EH (cell line): ENCODE results near the gene HYCC2.
"Not testable (repeated sequence)": the region's sequence is repeated elsewhere in the genome, so short reads cannot be mapped to it uniquely, and the experiment has no call there.

Source experiments
- DNase-seq: peaks from one replicate; pipeline ENCODE4 v3.0.0-alpha.2; 2015; ENCODE audit warnings: low read depth

HYCC2 gene

GRCh38 chr2:201070948-201071478, 458 bp downstream of the HYCC2 start:
- DNase-seq: peak; percentile 50

DNA sequence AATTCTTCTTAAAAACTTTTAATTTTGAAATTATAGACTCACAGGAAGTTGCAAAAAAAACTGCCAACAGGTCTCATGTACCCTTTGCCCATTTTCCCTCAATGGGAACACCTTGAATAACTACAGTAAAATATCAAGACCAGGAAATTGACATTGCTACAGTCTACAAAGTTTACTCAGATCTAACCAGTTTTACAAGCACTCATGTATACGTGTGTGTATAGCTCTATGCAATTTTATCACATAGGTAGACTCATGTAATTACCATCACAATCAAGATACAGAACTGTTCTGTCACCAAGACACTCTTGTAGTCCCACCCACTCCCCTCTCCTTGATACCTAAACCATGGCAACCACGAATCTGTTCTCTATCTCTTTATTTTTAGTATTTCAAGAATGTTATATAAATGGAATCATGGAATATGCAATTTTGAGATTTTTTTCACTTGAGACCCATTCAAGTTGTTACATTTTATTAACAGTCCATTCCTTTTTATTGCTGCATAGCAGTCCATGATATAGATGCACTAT, 6.6 kb downstream of the HYCC2 start:
- DNase-seq: no peak

DNA sequence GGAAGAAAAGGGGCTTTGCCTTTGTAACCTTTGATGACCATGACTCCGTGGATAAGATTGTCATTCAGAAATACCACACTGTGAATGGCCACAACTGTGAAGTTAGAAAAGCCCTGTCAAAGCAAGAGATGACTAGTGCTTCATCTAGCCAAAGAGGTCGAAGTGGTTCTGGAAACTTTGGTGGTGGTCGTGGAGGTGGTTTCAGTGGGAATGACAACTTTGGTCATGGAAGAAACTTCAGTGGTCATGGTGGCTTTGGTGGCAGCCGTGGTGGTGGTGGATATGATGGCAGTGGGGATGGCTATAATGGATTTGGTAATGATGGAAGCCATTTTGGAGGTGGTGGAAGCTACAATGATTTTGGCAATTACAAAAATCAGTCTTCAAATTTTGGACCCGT, 8.0 kb downstream of the HYCC2 start:
- not testable (repeated sequence) for DNase-seq

DNA sequence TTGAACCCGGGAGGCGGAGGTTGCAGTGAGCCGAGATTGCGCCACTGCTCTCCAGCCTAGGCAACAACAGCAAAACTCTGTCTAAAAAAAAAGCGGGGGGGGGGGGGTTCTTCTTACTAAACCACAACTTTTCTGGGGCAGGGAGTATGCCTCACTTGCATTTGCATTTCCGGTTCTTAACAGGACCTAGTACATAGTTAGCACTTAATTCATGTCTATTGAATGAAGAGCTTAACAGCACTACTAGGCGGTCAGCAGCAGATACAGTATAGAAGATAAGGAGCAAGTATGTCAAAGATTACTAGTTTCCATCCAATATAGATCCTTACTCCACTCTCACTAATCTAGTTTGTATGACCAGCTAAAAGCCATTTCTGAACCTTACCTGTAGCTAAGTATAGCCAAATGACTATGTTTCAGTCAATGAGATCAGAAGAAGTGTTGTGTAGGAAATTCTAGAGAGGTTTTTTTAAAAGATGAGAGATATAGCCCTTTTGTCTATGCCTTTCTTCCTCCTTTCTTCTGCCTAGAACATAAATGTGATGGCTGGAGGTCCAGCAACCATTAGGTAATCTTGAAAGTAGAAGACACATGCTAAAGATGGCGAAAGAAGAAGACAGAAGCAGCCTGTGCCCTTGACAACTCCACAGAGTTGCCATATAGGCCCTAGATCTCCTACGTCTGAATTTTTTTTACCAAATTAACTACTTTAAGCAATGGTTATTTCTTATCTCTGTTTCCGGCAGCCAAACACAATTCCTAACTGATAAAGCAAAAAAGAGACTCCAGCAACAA, 11.3 kb downstream of the HYCC2 start:
- DNase-seq: no peak

DNA sequence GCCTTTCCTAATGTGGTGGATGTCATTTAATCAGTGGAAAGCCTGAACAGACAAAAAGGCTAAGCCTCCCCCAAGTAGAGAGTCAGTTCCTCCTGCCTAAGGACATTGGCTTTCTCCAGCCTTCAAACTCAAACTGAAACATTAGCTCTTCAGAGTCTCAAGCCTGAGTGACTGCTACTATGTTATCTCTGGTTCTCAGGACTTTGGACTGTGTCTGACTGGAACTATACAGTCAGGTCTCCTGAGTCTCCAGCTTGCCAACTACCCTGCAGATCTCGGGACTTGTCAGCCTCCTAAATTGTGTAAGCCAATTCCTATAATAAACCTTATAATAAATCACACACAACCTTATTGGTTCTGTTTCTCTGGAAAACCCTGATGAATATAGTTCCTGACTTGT, 12.6 kb downstream of the HYCC2 start:
- DNase-seq: no peak

DNA sequence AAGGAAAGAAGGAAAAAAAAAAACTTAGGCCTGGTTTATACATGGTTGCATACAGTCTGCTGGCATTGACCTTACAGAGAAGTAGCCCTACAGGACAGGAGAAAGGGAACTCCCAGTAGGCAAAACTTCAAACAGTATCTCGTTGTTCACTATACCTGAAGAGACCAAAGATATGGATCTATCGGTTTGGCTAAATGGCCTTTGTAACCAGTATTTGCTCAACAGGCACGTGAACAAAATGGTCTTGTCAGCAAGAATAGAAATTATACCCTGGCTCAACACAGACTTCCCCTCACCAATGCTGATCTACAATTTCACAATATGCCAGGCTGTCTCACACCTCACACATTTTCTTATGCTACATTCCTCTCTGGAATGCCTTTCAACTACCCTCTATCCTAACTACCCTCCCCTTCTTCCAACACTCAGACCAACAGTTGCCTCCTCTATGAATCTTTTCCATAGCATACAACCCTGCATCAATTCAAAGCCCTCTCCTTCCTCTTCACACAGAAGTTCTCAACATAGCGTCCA, 13.7 kb downstream of the HYCC2 start:
- DNase-seq: no peak

DNA sequence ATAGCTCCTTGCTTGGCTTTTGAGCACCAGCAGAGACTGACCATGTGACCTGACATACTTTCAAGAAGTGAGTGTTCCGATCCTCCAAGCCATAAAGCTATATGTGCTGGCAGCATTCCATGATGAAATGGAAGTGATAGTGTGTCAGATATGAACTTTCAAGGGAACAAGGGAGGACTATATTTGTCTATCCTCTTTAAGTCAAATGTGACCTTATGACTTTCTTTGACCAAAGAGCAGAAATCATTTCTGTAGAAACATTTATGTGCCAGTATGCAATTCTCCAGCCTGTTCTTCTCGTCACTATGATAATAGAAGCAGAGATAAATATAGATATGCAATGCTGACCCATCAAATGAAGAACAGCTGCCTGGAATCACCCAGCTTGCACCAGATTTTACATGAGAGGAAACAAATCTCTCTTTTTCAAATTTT, 14.4 kb downstream of the HYCC2 start:
- DNase-seq: peak; percentile 59

GRCh38 chr2:201049455-201049854, 22.0 kb downstream of the HYCC2 start:
- no peak for DNase-seq

DNA sequence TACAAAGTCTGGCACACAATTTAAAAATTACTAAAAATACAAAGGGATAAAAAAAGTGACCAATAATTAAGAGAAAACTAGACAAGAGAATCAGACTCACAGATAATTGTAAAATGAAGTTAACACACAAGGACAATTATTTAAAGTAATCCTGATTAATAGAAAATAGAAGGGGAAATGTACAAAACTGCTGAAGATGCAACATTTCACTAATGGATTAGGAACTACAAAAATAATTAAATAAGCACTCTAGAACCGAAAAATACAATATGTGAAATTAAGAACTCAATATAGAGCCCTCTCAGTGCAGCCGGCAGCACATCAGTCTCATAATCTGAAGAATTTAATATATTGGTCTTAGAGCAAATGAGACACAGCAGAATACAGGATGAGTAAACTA, 24.6 kb downstream of the HYCC2 start:
- no peak for DNase-seq

GRCh38 chr2:201043050-201043449, 28.4 kb downstream of the HYCC2 start:
- not testable (repeated sequence) for DNase-seq

DNA sequence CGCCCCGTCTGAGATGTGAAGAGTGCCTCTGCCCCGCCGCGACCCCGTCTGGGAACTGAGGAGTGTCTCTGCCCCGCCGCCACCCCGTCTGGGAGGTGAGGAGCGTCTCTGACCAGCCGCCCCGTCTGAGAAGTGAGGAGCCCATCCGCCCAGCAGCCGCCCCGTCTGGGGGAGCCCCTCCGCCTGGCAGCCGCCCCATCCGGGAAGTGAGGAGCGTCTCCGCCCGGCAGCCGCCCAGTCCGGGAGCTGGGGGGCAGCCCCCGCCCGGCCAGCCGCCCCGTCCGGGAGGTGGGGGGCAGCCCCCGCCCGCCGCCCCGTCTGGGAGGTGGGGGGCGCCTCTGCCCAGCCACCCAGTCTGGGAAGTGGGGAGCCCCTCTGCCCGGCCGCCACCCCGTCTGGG, 29.0 kb downstream of the HYCC2 start:
- not testable (repeated sequence) for DNase-seq

DNA sequence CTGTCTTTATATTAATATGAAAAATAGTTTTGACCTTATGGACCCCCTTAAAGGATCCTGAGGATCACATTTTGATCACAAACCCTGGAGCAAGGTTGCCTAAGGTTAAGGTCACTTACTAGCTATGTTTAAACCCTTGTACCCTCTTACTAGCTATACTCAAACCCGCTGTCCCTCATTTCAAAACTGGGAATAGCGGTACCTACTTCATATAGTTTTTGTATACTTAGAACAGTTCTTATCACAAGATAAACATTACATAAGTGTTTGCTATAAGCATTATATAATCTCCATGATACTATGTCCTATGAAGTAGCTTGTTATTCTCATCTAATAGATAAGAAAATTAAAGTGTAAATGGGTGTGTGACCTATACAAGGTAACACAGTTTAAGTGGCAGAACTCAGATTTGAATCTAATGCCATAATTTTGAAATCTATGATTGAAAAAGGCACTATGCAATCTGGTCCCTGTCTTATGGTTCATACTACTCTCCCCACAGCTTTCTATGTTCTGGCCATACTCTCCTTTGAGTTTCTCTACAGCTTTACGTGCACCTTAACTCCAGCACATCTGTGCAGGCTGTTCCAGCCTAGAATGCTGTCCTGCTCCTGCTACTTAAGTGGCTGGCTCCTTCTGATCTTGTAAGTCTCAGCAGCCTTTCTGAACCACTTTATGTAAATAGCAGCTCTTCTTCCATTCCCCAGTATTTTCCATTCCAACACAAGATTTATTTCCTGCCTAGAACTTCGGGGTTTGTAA, 30.4 kb downstream of the HYCC2 start:
- no peak for DNase-seq

DNA sequence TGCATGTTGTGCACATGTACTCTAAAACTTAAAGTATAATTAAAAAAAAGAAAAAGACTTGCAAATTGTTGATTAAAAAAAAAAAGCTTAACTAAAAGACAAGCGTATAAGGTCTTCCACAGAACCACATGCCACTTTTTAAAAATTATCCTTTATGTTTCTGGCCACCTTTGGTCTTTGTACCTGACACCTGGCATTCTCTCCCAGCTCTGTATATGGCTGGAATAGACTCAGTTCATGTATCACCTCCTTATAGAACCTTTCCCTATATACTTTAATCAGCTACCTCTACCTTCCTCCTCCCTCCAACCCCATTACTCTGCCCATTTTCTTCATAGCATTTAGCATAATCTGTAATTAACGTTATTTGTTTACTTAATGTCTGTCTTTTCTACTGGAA, 32.6 kb downstream of the HYCC2 start:
- DNase-seq: no peak

DNA sequence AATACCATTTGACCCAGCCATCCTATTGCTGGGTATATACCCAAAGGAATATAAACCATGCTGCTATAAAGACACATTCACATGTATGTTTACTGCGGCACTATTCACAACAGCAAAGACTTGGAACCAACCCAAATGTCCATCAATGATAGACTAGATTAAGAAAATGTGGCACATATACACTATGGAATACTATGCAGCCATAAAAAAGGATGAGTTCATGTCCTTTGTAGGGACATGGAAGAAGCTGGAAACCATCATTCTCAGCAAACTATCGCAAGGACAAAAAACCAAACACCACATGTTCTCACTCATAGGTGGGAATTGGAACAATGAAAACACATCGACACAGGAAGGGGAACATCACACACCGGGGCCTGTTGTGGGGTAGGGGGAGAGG, 33.1 kb downstream of the HYCC2 start:
- not testable (repeated sequence) for DNase-seq

GRCh38 chr2:201034355-201034754, 37.1 kb downstream of the HYCC2 start:
- DNase-seq: not testable (repeated sequence)

DNA sequence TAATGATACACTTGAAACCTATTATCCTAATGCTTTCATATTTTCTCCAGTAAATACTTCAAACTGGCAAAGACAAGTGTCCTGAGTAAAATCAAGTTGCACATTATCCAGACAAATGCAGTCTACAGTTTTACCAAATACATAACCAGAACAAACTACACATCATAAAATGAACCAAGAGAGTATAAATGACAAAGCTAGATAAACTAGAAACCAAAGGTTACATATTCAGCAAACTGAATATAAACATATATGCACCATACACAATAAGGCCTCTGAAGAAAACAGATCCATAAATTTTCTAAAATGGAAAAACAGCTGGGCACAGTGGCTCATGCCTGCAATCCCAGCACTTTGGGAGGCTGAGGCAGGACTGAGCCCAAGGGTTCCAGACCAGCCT, 47.0 kb downstream of the HYCC2 start:
- DNase-seq: no peak

DNA sequence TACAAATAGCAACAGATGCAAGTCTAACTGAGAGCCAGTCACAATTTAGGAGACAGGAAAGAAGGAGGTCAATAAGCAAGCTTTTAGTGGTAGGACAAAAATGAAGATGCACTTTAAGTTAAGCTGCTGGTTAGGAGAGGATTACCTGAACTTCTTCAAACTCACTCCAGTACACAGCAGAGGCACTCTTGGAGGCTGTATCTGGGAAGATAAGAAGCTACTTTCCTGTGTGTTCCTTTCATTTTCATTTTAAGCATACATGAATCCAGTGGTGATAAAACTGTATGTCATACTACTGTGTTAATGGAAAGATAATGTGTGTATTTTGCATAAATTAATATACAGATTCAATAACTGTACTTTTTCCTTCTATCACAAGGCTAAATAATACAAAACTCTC, 49.6 kb downstream of the HYCC2 start:
- DNase-seq: no peak
